Fibroblast of the aortic adventitia (primary cell): ENCODE results near the gene COL11A2. TPM values are rescaled to one million over a fixed set of nuclear protein-coding genes. Genes with fewer than 3 reads are reported as not detected.

ENCODE experiments used
- DNase-seq: peaks from one replicate; pipeline ENCODE4 v3.0.0-alpha.2; 2010; ENCODE audit warnings: low read depth
- H3K4me3 ChIP-seq: 2 replicates; pipeline ENCODE4 v1.5.1; 2011; ENCODE audit warnings: low read depth, mild to moderate bottlenecking, control low read depth, low read length, moderate library complexity
- CTCF ChIP-seq: IDR thresholded peaks from 2 replicates; pipeline ENCODE4 v1.5.1; 2011; ENCODE audit warnings: mild to moderate bottlenecking, low read length, control low read depth, inconsistent platforms; ENCODE audit not compliant: insufficient read depth
- small RNA-seq: library from RNA; depleted of rRNA; stranded (forward); fragments of <200 nt; gene quantifications from one replicate; pipeline ENCODE3, GENCODE V24; 2012
- total RNA-seq: library from RNA; depleted of rRNA; stranded (reverse); fragments of >200 nt; gene quantifications from 2 replicates; pipeline ENCODE4 v1.2.3, GENCODE V29; 2012; ENCODE audit warnings: low replicate concordance

COL11A2 gene
- total RNA-seq, 1 donor: 0.09 TPM

- no peak for TF ChIP-seq CTCF
- no peak for DNase-seq
- no peak overlapping the region for H3K4me3 ChIP-seq
Observed at GRCh38 chr6:33116841-33117711, 75.2 kb downstream of the COL11A2 start.

GRCh38 chr6:33116417-33116816, 75.8 kb downstream of the COL11A2 start:
- no peak for DNase-seq
- TF ChIP-seq CTCF: no peak
- H3K4me3 ChIP-seq: no peak overlapping the region

- DNase-seq: no peak
- no peak for TF ChIP-seq CTCF
- no peak overlapping the region for H3K4me3 ChIP-seq
Observed at GRCh38 chr6:33114406-33114805, 77.9 kb downstream of the COL11A2 start.

- no peak for TF ChIP-seq CTCF
- no peak for DNase-seq
- H3K4me3 ChIP-seq: no peak overlapping the region
Observed at GRCh38 chr6:33113755-33114154, 78.5 kb downstream of the COL11A2 start.

Small RNA genes lying within 50 kb of the gene (small RNA-seq; reads per million reads assigned to genes)
- gene MIR219A1: 0.25 reads per million
- not detected for gene RNY4P10

Other genes starting within 250 kb of the COL11A2 start
- 1.6 and 2.1 TPM in 2 replicates for gene HLA-DMA, start 239.4 kb downstream of the COL11A2 start, total RNA-seq
- 145 and 157 TPM in 2 replicates for gene BRD2, start 223.9 kb downstream of the COL11A2 start, total RNA-seq
- gene HLA-DOA, start 182.9 kb downstream of the COL11A2 start, total RNA-seq: not detected in 2 replicates
- 0.18 and 1.8 TPM in 2 replicates for gene HLA-DPA1, start 118.8 kb downstream of the COL11A2 start, total RNA-seq
- 0.27 and 3.8 TPM in 2 replicates for gene HLA-DPB1, start 116.5 kb downstream of the COL11A2 start, total RNA-seq
- 11.1 and 22.6 TPM in 2 replicates for gene RXRB, start 8.2 kb upstream of the COL11A2 start, total RNA-seq
- 71.3 and 121 TPM in 2 replicates for gene SLC39A7, start 8.4 kb upstream of the COL11A2 start, total RNA-seq
- 2.6 and 4.2 TPM in 2 replicates for gene HSD17B8, start 12.2 kb upstream of the COL11A2 start, total RNA-seq
- gene RING1, start 16.0 kb upstream of the COL11A2 start, total RNA-seq: 28.9 and 46.9 TPM in 2 replicates
- gene VPS52, start 79.4 kb upstream of the COL11A2 start, total RNA-seq: 21.6 and 40.5 TPM in 2 replicates
- 1,533 and 4,237 TPM in 2 replicates for gene RPS18, start 79.6 kb upstream of the COL11A2 start, total RNA-seq
- gene B3GALT4, start 84.7 kb upstream of the COL11A2 start, total RNA-seq: 3.3 and 8.7 TPM in 2 replicates
- gene WDR46, start 96.8 kb upstream of the COL11A2 start, total RNA-seq: 37.5 and 85.0 TPM in 2 replicates
- gene PFDN6, start 97.1 kb upstream of the COL11A2 start, total RNA-seq: 8.9 and 21.7 TPM in 2 replicates
- 25.8 and 27.9 TPM in 2 replicates for gene RGL2, start 106.5 kb upstream of the COL11A2 start, total RNA-seq
- gene TAPBP, start 121.6 kb upstream of the COL11A2 start, total RNA-seq: 50.2 and 86.2 TPM in 2 replicates
- 9.0 and 12.8 TPM in 2 replicates for gene ZBTB22, start 125.3 kb upstream of the COL11A2 start, total RNA-seq
- gene DAXX, start 130.5 kb upstream of the COL11A2 start, total RNA-seq: 42.2 and 149 TPM in 2 replicates
- gene KIFC1, start 199.4 kb upstream of the COL11A2 start, total RNA-seq: 49.3 TPM in 1 of 2 replicates, not detected in the other
- gene PHF1, start 218.5 kb upstream of the COL11A2 start, total RNA-seq: 18.9 and 20.9 TPM in 2 replicates
- 106 and 522 TPM in 2 replicates for gene CUTA, start 225.6 kb upstream of the COL11A2 start, total RNA-seq
- gene SYNGAP1, start 227.6 kb upstream of the COL11A2 start, total RNA-seq: 3.3 and 7.6 TPM in 2 replicates